Psoas muscle (tissue), 8 donors: ENCODE data around the gene KRT33A. TPM values are rescaled to one million over a fixed set of nuclear protein-coding genes. Genes with fewer than 3 reads are reported as not detected.

Source experiments
- ATAC-seq, 4 donors: fragments of 200-7000 bp; cut with Tn5 transposase; one replicate each; pipeline ENCODE4 v1.9.1; 2020; ENCODE audit warnings: moderate library complexity in 3 of 4, mild to moderate bottlenecking in 2 of 4
- DNase-seq, 2 donors: peaks; one replicate each; pipeline ENCODE4 v3.0.0-alpha.2; 2020
- H3K27ac ChIP-seq: fragments of 200-600 bp; one replicate; pipeline ENCODE4 v1.8.0; 2022
- H3K27me3 ChIP-seq, 3 donors: fragments of 200-600 bp in 1 of 3; one replicate each; pipeline versions ENCODE4 v1.6.1 to v1.8.0; 2013 to 2022; ENCODE audit warnings: low read length in 2 of 3, mild to moderate bottlenecking in 2 of 3, moderate library complexity in 1 of 3; ENCODE audit not compliant: insufficient read depth in 3 of 3
- H3K36me3 ChIP-seq, 2 donors: fragments of 200-600 bp in 1 of 2; one replicate each; pipeline versions ENCODE4 v1.6.1 to v1.8.0; 2013 to 2022; ENCODE audit warnings: low read depth in 1 of 2, mild to moderate bottlenecking in 1 of 2, moderate library complexity in 1 of 2; ENCODE audit not compliant: insufficient read depth in 1 of 2
- H3K4me1 ChIP-seq: fragments of 200-600 bp; one replicate; pipeline ENCODE4 v1.8.0; 2022
- H3K4me3 ChIP-seq: fragments of 200-600 bp; one replicate; pipeline ENCODE4 v1.8.0; 2022; ENCODE audit warnings: mild to moderate bottlenecking
- H3K9me3 ChIP-seq: fragments of 200-600 bp; one replicate; pipeline ENCODE4 v1.8.0; 2022
- WGBS, 3 donors: extraction: QIAGEN DNeasy Blood & Tissue Kit; methylation state at CpG; one replicate each; pipeline versions ENCODE4 v1.1.6 to v1.1.7; 2013; 5-methylcytosine and 5-hydroxymethylcytosine counted together
- intact Hi-C, 2 donors: fragments of 100-400 bp; cut with DNase I; formaldehyde crosslinking; loops; one replicate each; pipeline versions ENCODE4 v1.11.0 to v1.14.2; 2022
- polyA plus RNA-seq, 3 donors: library from polyadenylated mRNA; stranded (reverse); fragments of 200-250 nt; gene quantifications; one replicate each; pipeline ENCODE4 v1.2.3, GENCODE V29; 2013
- total RNA-seq, 4 donors: library from RNA; stranded (reverse); fragmentation: NEBNext Ultra II Directional in 2 of 4; extraction: Animal tissue kit (Norgen Biotek cat#: 25700) in 2 of 4; gene quantifications; one replicate each; pipeline versions ENCODE4 v1.2.1 to v1.2.4, GENCODE V29; 2021 to 2023
- TF ChIP-seq, protein P1 (sequence below): fragments of 200-600 bp; IDR thresholded peaks from one replicate; pipeline ENCODE4 v1.8.0; 2022; ENCODE audit warnings: antibody characterized with exemption
- donor health status: healthy with polysubstance abuse.
- donor health status: DM: no; HTN: no; CAD: no; lungs with moderate emphysema.
- donor health status: Bipolar disorder and iron deficiency.
- donor health status: healthy.
- donor health status: DM: yes; HTN: yes; CAD: no.
- donor health status: DM: no; HTN: no; CAD: no.
- donor health status: DM: no; HTN: no; CAD: no.
- donor health status: DM: yes; HTN: yes; CAD: no.

Gene KRT33A
- total and polyA plus RNA-seq, 7 donors, result not detected

DNA sequence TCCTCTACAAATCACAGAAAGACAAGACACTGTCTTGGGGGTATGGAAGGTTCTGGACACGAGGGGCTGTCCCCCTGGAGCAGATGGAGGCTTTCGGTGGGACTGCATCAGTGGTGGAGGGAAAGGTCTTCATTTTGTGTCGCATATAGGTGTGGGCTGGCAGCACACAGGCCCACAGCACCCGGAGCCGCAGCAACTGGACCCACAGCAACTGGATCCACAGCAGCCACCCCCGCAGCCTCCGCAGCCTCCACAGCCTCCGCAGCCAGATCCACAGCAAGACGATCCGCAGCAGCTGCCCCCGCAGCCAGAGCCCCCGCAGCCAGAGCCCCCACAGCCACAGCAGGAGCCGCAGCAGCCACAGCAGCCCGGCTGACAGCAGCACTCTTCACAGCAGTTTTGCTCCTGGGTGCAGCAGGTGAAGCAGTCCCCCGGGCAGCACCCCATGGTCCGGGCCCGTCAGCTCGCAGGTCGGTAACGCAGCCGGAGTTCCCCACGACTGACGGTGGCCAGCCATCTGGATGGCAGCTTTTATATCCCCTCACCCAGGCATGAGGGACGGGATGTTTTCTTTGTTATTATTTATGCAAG is 35.3 kb downstream of the KRT33A start, which contains the start of gene KRTAP17-1:
KRTAP17-1 (minus strand) TSS at position 507 of the 591 bp plus-strand sequence; CDS start at position 447, 60 bp downstream.
- no peaks in the 10 kb centered on the region for H3K4me1 ChIP-seq
- H3K27me3 ChIP-seq, result peaks cover 0 to 26% (median 3%) of the 10 kb centered on the region in 3 donors
- intact Hi-C loops, result no loop called here
- TF ChIP-seq, protein P1, sequence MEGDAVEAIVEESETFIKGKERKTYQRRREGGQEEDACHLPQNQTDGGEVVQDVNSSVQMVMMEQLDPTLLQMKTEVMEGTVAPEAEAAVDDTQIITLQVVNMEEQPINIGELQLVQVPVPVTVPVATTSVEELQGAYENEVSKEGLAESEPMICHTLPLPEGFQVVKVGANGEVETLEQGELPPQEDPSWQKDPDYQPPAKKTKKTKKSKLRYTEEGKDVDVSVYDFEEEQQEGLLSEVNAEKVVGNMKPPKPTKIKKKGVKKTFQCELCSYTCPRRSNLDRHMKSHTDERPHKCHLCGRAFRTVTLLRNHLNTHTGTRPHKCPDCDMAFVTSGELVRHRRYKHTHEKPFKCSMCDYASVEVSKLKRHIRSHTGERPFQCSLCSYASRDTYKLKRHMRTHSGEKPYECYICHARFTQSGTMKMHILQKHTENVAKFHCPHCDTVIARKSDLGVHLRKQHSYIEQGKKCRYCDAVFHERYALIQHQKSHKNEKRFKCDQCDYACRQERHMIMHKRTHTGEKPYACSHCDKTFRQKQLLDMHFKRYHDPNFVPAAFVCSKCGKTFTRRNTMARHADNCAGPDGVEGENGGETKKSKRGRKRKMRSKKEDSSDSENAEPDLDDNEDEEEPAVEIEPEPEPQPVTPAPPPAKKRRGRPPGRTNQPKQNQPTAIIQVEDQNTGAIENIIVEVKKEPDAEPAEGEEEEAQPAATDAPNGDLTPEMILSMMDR, result no peak
- 66 to 81% (median 81%) methylated on average over 23 to 24 of the region's 24 CpGs for WGBS, 3 donors
- H3K36me3 ChIP-seq, result no peaks in the 10 kb centered on the region
- no peak within 1 kb of the TSS for H3K27ac ChIP-seq
- no peak for DNase-seq
- H3K4me3 ChIP-seq, result no peak within 1 kb of the TSS
- no peak for ATAC-seq
- no peaks in the 10 kb centered on the region for H3K9me3 ChIP-seq

DNA sequence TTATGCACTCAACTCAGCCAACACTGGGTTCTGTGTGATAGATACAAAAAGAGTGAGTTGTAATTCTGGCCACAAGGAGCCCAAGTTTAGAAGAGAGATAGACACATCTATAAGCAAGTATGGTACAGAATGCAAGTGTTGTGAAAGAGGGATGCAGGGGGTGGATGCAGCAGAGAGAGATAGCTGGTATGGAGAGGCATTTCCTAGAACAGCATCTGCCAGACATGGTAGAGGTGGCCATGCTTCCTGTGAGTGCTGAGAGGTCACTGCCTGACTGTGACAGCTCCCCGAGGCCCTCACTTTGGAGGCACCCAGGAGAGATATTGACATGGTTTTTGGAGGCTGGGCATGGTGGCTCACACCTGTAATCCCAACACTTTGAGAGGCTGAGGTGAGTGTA is 39.5 kb downstream of the KRT33A start:
- Histone ChIP-seq H3K4me3 (no peak overlapping the region), H3K9me3 (no peaks in the 10 kb centered on the region), H3K4me1 (no peaks in the 10 kb centered on the region), H3K27ac (no peak overlapping the region), H3K27me3 (peaks cover 3 to 49% (median 8%) of the 10 kb centered on the region in 3 donors), H3K36me3 (no peaks in the 10 kb centered on the region)
- DNase-seq (no peak), ATAC-seq (no peak)
- TF ChIP-seq, protein P1, result no peak
- intact Hi-C loops, result no loop called here
- WGBS, 3 donors, result 69 to 91% (median 88%) methylated on average over 1 of the region's 1 CpG

GRCh38 chr17:41308918-41309359 is 41.7 kb downstream of the KRT33A start, which contains the start of gene KRTAP16-1:
Gene KRTAP16-1 (minus strand): TSS chr17:41309309. CDS start chr17:41309253, 56 bp downstream.
- Histone ChIP-seq H3K4me1 (no peaks in the 10 kb centered on the region), H3K36me3 (no peaks in the 10 kb centered on the region), H3K9me3 (no peaks in the 10 kb centered on the region), H3K4me3 (no peak within 1 kb of the TSS), H3K27ac (no peak within 1 kb of the TSS), H3K27me3 (peaks cover under 1 to 61% (median 8%) of the 10 kb centered on the region in 3 donors)
- intact Hi-C loops, result no loop called here
- DNase-seq, result no peak
- TF ChIP-seq, protein P1, result no peak
- peak; percentile 13 to 50 (median 32) for ATAC-seq
- WGBS, 3 donors, result 23 to 26% (median 25%) methylated on average over 7 of the region's 7 CpGs

- TF ChIP-seq, protein P1, result no peak
These were observed 42.2 kb downstream of the KRT33A start for GRCh38 chr17:41308251-41308917.

More at GRCh38 chr17:41308251-41308917, 42.2 kb downstream of the KRT33A start:
- Histone ChIP-seq H3K4me1 (no peaks in the 10 kb centered on the region), H3K36me3 (no peaks in the 10 kb centered on the region), H3K27ac (no peak overlapping the region), H3K27me3 (peaks cover 0 to 60% (median 8%) of the 10 kb centered on the region in 3 donors), H3K9me3 (no peaks in the 10 kb centered on the region), H3K4me3 (no peak overlapping the region)
- intact Hi-C loops, result no loop called here
- ATAC-seq (peak; percentile 70 to 88 (median 80)), DNase-seq (peak; percentile 34 to 71)
- 18 to 22% (median 21%) methylated on average over 10 of the region's 10 CpGs for WGBS, 3 donors
